GM18909 (cell line): ENCODE measurements around the gene BPIFB3.
"Not testable (repeated sequence)": the region's sequence is repeated elsewhere in the genome, so short reads cannot be mapped to it uniquely, and the experiment has no call there.

ENCODE experiments used
- ATAC-seq: cut with Tn5 transposase; IDR thresholded peaks from one replicate; pipeline ENCODE4 v1.9.1; 2021; ENCODE audit warnings: mild to moderate bottlenecking; ENCODE audit not compliant: unreplicated experiment, poor library complexity

BPIFB3 gene

DNA sequence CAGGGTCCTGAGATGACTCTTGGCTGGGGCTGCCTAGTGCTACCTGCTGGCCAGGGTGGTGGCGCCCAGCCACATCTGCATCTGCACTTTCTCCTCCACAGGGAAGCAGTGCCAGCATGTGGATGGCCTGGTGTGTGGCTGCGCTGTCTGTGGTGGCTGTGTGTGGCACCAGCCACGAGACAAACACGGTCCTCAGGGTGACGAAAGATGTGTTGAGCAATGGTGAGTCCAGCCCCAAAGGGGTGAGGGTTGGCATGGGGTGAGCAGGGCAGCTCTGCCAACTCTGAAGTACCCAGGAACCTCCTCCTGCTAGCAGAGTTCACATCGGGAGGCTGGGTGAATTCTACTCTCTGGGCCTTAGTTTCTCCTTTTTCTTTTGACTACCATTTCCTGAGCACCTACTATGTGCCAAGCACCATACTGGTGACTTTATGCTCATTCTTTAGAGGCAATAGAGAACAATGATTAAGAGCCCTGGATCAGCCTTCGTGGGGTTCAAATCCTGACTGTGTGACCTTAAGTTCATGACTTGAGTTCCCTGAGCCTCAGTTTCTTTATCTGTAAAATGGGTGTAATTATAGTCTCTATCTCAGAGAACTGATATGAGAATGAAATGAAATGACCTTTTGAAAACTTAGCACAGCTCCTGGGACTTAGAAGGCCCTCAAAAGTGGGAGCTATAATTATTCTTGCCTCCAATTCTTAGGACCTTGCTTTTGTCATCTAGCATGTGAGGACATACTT lies 27.9 kb downstream of the BPIFB3 start:
- ATAC-seq: no peak

DNA sequence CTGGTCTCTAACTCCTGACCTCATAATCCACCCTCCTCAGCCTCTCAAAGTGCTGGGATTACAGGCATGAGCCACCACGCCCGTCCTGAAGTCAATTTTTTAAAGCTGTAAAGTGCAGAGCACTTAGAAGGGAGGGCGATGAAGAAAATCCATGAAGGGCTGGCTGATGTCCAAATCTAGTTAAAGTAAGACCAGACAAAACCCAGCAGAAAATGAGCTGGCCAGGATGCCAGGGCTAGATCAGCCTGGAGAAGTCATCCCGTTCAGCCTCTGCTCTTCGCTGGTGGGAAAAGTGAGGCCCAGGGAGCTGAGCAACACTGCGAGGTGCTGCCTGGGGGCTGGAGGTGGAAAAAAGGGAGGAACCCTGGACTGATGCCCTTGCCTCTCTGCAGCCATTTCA lies 28.8 kb downstream of the BPIFB3 start:
- ATAC-seq: no peak

DNA sequence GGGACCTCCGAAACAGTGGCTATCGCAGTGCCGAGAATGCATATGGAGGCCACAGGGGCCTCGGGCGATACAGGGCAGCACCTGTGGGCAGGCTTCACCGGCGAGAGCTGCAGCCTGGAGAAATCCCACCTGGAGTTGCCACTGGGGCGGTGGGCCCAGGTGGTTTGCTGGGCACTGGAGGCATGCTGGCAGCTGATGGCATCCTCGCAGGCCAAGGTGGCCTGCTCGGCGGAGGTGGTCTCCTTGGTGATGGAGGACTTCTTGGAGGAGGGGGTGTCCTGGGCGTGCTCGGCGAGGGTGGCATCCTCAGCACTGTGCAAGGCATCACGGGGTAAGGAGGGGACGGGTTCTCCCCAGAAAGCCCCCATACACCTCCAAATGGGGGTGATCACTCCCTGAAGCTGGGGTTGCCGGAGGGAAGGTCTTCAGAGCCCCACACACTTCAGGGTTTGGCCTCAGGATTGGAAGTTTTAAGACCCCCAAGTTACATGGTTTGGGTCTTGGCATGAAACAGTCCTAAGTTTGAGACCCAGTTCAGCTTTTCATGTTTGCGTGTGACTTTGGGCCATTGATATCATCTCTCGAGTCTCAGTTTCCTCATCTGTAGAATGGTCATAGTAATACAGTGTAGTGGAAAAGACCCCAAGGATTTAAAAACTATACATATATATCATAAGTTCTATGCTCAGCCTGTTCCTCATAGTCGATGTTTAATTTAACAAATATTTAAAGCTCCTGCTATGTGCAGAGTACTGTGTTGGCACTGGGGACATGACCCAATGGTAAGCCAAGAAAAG lies 30.0 kb downstream of the BPIFB3 start:
- no peak for ATAC-seq

DNA sequence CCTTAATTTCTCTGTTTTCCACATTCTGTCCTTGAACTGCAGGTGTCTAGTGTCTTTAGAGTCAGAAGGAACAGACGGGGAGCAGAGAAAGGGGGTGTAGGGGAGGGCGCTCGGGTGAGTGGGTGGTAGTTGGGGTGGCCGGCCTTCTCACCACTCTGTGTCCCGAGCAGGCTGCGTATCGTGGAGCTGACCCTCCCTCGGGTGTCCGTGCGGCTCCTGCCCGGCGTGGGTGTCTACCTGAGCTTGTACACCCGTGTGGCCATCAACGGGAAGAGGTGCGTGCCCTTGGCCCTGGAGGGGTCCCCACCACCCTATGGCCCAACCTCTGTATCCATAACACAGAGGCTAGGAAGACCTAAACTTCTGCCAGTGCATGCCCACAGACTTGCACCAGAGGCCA lies 31.0 kb downstream of the BPIFB3 start:
- ATAC-seq: no peak

DNA sequence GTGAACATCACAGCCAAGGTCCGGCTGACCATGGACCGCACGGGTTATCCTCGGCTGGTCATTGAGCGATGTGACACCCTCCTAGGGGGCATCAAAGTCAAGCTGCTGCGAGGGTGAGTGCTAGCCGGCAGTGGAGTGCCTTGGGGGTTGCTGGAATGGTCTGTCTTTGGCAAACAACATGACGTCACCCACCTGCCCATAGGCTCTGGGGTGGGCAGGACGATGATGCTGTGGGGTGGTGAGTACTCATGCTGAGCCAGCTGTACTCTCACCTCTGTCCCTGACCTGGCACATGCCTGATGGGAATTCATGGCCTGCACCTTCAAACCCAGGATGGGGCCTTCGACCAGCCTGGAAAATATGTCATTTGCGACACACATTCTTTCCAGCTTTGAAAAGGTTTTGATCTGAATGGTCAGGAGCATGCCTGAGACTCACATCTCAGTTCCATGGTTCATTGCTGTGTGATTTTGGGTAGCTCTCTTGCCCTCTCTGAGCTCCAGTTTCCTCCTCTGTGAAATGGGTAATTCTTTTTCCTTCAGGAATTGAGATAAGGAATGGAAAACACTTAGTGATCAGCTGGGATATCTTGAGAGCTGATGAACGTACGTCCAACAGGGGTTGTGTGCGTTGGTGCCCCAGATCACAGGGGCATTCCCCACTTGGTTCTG lies 32.5 kb downstream of the BPIFB3 start:
- ATAC-seq: no peak

DNA sequence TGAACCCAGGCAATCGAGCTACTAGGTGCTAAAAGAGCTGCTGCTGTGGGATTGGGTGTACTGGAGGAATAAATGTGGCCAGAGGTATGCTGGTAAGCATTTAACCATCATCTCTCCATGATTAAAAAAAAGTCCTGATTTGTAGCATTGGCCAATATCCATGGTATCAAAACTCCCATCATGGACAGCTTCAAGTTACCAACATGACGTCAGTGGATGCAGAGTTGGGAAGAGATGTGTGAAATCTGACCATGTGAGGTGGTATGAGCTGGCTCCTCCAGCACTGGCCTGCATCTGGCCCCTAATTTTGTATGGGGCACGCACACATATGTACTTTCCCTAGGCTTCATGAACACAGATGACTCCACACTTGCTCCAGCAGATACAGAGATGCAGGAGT lies 37.4 kb downstream of the BPIFB3 start:
- ATAC-seq: no peak

DNA sequence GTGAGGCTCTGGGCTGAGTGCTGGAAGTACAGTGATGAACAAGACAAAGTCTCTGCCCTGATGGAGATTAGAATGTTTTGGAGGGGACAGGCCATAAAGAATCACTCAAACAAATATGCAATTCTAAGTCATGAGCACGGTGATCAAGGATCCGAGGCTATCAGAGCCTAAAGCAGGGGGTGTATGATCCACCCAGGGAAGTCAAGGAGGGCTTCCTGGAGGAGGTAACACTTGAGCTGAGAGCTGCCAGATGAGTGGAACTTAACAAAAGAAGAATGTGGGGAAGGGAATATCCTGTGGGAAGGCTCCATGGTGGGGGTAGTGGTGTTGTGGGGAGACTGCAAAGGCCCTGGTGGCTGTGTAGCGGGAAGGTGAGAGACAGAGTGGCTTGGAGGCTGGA lies 38.0 kb downstream of the BPIFB3 start:
- ATAC-seq: no peak

DNA sequence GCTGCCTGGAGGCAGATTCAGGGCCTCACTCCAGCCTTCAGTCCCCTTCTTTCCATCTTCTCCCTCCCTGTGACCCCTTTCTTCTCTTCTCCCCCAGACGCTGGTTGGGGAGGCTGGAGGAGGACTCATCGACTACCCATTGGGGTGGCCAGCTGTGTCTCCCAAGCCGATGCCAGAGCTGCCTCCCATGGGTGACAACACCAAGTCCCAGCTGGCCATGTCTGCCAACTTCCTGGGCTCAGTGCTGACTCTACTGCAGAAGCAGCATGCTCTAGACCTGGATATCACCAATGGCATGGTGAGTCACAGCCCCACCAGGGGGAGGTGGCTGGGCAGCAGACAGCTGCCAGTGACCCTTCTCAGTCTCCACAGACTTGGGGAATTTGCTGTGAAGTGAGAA lies 38.7 kb downstream of the BPIFB3 start:
- ATAC-seq: no peak

DNA sequence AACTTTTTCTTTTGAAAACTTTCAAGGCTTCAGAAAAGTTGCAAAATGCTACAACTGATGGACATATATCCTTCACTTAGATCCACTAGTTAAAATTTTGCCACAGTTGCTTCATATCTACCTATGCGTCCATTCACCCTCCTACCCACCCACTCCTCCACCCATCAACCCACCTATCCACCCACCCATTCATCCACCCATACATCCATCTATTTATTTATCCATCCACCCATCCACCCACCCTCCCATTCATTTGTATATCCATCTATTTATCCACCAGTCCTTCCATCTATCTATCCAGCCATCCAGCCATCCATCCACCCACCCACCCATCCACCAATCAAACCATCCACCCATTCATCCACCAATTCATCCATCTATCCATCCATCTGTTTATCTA lies 39.4 kb downstream of the BPIFB3 start:
- no peak for ATAC-seq

DNA sequence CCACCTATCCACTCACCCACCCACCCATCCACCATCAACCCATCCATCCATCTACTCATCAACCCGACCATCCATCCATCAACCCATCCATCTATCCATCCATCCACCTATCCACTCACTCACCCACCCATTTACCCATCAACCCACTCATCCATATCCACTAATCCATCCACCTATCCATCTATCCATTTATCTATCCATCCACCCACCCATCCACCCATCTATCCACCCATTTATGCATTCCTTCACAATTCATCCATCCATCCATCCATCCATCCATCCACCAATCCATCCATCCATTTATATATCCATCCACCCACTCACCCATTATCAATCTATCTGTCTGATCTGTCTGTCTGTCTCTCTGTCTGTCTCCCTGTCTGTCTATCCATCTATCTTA lies 39.9 kb downstream of the BPIFB3 start:
- ATAC-seq: no peak

DNA sequence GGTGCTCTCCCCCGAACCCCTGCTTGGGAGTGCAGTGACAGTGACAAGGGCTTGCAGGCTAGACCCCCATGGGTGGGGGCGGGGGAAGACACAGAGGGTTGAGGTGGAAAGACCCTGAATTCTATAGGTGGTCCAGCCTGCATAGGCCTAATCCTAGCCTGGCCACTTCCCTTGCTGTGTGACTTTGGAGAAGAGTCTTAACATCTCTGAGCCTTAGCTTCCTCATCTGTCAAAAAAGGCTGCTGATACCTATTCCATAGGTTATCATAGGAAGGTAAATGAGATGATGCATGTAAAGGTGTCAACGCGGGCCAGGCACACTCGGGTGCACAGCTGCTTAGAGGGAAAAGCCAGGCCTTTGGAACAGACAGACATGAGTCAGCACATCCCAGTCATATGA lies 41.5 kb downstream of the BPIFB3 start:
- no peak for ATAC-seq

DNA sequence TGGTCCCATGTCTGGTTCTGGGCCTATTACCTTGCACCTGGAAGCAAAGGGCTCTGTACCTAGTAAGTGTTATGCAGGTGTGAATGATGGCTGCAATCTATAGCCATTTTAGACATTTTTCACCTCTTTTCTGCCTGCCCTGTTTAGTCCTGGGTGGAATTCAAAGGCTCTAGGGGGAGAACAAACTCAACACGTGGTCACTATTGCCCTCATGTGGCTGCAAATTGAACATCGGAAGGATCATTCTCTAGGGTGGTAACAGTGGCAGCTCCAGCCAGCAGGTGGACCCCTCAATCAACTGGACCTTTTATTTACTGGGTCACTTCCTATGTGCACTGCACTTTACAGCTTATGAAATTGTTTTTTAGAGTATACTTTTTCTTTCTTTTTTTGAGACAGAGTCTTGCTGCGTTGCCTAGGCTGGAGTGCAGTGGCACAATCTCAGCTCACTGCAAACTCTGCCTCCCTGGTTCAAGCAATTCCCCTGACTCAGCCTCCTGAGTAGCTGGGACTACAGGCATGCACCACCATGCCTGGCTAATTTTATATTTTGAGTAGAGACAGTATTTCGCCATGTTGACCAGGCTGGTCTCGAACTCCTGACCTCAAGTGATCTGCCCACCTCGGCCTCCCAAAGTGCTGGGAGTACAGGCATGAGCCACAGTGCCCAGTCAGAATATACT lies 42.3 kb downstream of the BPIFB3 start:
- ATAC-seq: not testable (repeated sequence)

DNA sequence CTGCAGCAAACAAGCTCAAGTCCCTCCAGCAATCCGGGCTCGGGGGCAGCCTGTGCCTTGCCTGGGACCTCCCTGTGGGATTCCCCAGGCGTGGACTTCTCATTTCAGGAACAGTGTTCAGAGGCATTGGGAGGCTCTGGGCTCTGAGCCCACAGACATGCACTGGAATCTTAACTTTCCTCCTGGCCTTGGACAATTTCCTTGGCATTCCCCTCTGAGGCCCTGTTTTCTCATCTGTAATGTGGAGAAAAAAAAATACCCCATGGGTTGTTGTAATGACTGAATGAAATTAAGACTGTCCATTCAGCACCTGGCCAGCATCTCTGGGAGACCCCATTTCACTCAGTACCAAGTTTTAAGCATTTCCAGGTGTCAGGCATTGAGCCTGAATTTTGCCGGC lies 43.3 kb downstream of the BPIFB3 start:
- no peak for ATAC-seq

DNA sequence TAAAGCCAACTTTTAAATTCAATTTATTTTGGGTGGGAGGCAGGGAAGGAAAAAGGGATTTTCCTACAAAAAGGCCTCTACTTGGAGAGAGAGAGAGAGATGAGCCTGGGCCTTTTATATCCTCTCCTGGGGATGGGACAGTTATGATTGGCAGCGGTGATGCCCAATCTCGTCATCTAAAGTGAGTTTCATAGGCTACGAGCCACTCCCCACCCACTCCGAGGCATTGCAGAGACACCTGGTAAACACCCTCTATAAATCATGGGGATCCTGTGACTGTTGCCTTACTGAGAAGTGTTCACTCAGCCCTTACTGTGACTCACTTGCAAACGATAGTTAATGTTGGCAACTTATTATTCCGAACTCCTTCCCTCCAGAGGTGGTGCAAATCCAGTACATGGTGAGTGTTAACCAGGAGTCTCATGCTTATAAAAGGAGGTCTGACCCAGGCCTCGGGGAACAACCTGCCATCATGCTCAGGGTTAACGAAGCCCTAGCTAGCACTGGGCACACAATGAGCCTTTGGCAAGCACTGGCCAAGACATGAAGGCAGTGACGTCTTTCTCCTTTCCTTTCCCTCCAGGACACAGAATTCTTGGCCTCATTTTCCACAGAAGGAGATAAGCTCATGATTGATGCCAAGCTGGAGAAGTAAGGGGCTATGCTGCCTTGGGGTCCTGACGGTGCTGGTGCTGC lies 46.3 kb downstream of the BPIFB3 start:
- ATAC-seq: no peak

DNA sequence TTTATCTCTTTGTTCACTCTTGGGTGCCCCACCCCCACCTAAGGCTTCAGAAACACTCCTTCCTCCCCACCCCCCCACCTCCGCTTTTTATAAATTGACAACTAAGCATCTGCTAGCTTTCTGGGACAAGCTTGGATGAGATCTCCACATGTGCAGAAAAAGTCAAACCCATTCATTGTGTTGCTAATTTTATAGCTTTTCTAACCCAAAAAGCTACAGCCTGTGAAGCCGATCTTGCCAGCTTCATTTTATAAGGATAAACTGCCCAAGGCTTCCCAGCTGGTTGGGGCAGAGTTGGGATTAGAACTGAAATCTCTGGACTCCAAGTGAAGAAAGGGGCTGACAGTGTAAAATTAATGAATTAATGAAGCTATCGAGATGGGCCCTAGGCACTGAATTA lies 49.9 kb downstream of the BPIFB3 start:
- no peak for ATAC-seq

DNA sequence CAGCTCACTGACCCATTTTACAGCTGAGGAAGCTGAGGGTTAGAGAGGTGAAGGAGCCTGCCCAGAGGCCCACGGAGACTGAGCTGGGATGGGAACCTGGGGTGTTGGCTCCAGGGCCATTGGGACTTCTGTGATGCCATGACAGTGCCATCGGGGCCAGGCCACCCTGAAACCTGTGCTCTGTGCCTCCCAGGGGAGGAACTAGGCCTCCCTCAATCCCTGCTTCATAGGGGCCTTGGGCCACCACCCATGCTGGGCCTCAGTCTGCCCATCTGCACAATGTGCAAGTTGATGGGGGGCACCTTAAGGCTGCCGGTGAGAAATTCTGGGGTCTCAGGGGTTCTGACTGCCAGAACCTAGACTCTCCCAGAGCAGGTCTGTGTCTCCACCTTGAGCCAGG lies 50.6 kb downstream of the BPIFB3 start:
- ATAC-seq: no peak

DNA sequence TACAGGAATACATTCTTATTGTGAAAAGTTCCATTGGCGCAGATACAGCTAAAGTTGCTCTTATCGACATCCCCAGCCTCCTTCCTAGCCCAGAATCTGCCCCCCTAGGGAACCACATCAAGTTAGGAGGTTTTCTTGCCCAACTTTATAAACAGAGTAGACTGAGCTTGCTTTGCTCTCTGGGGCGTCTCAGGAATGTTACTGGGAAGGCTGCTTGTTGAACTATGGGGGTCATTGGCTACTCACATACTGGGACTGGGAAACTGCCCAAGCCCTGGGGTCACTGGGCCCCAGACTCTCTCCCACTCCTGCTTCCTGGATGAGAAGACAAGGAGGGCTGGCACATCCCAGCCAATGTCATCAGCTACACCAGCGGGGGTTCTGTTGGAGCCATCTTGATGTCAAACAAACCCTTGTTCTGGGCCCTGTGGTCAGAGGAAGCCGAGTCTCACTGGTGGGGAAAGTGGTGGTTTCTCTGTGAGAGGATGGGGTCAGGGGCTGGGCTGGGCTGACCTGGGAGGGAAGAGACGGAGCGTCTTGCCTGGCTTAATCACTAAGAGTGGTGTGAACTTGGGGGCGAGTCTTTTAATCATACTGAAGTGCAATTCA lies 51.7 kb downstream of the BPIFB3 start:
- no peak for ATAC-seq

DNA sequence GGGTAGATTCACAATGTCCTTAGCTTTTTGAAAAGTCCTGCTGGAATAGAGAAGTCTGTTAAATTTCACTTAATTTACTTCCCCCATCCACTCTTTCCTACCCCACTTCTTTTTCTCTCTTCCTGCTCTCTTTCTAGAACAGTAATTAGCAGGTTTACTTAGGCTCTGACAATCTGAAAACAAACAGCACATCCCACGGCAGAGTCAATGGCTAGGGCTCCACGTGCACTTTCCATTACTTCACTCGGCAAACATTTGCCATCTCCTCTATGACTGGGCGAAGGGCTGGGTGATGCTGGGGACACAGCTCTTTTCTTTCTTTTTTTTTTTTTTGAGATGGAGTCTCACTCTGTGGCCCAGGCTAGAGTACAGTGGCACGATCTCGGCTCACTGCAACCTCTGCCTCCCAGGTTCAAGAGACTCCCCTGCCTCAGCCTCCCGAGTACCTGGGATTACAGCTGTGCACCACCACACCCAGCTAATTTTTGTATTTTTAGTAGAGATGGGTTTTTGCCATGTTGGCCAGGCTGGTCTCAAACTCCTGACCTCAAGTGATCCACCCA lies 52.4 kb downstream of the BPIFB3 start:
- not testable (repeated sequence) for ATAC-seq

DNA sequence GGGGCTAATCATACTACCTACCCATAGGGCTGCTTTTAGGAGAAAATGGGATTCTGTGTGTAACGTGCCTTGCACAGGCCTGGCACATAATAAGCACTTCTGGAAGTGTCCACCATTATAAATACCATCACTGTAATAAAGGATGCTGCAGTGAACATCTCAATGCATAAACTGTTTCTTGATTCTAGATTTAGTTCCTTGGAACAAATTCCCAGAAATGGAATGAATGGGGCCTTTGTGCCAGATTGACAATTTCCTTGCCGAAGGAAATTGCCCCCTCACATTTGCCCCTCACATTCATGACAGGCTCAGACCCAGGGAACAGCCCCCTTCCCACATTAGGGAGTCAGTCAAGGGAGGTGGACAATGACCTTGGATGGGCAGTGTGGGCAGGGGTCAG lies 55.0 kb downstream of the BPIFB3 start:
- no peak for ATAC-seq
